Activated CD8-positive, alpha-beta T cell treated with anti-CD3 and anti-CD28 coated beads for 36 hours (primary cell): ENCODE results near the gene TNNT3. TPM values are rescaled to one million over a fixed set of nuclear protein-coding genes. Genes with fewer than 3 reads are reported as not detected.

ENCODE experiments used
- ATAC-seq: fragments of 200-7000 bp; cut with Tn5 transposase; one replicate; pipeline ENCODE4 v1.10.0; 2021; ENCODE audit warnings: mild to moderate bottlenecking, moderate library complexity
- CTCF ChIA-PET: fragments of 350-600 bp; sonication (Branson Sonifier 250); formaldehyde crosslinking; loops from one replicate; lab custom pipeline; 2021; ENCODE audit warnings: antibody characterized with exemption; lab: Charles Lee
- POLR2A ChIA-PET: fragments of 350-600 bp; sonication (Branson Sonifier 250); formaldehyde crosslinking; loops from one replicate; lab custom pipeline; 2021; ENCODE audit warnings: antibody characterized with exemption; lab: Charles Lee
- DNase-seq: peaks from one replicate; pipeline ENCODE4 v3.0.0-alpha.2; 2020
- H3K27ac Mint-ChIP-seq: one replicate; pipeline ENCODE4 v1.8.0; 2021; ENCODE audit warnings: mild to moderate bottlenecking, mixed read lengths
- H3K27me3 Mint-ChIP-seq: one replicate; pipeline ENCODE4 v1.8.0; 2021; ENCODE audit warnings: mixed read lengths
- H3K36me3 Mint-ChIP-seq: one replicate; pipeline ENCODE4 v1.8.0; 2021; ENCODE audit warnings: low read depth, mixed read lengths
- H3K4me1 Mint-ChIP-seq: one replicate; pipeline ENCODE4 v1.8.0; 2021; ENCODE audit warnings: low read depth, mixed read lengths
- H3K4me3 Mint-ChIP-seq: one replicate; pipeline ENCODE4 v1.8.0; 2021; ENCODE audit warnings: mild to moderate bottlenecking, moderate library complexity, mixed read lengths
- H3K9me3 Mint-ChIP-seq: one replicate; pipeline ENCODE4 v1.8.0; 2021; ENCODE audit warnings: mixed read lengths
- intact Hi-C: fragments of 100-400 bp; cut with micrococcal nuclease; formaldehyde crosslinking; loops from one replicate; pipeline ENCODE4 v1.10.0; 2022
- total RNA-seq, 2 experiments: library from RNA; stranded (reverse); gene quantifications; one replicate each; pipeline ENCODE4 v1.2.3, GENCODE V29; 2021
- TF ChIP-seq, protein P1 (sequence below): fragments of 200-600 bp; IDR thresholded peaks from one replicate; pipeline ENCODE4 v1.8.0; 2022; ENCODE audit warnings: antibody characterized with exemption, mild to moderate bottlenecking

The TNNT3 gene
- total RNA-seq, 2 experiments from 2014 or later, result 4.9 to 5.4 TPM

DNA sequence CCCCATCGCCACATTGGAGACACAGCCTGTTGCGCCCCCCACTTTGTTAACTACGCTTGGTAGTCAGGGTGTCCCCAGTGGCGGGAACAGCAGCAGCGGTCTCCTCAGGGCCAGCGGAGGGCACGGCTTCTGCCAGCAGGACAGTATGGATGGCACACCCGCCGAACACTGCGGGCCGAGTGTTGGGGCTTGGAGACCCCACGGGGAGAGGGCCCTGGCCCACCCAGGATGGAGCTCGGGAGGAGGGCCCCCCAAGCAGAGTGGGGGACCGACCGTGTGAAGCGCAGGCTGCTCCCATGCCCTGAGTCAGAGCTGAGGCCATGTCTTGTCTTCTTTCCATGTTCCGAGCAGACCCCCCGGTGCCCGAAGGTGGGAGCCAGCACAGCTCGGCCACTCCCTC lies 45.5 kb downstream of the TNNT3 start:
- ATAC-seq (no peak), DNase-seq (no peak)
- intact Hi-C loops, result no loop called here
- no peaks in the 10 kb centered on the region for H3K9me3 Mint-ChIP-seq
- ChIA-PET CTCF (no interaction called here), POLR2A (no interaction called here)
- H3K4me3 Mint-ChIP-seq, result no peak overlapping the region
- H3K4me1 Mint-ChIP-seq, result no peaks in the 10 kb centered on the region
- TF ChIP-seq, protein P1, sequence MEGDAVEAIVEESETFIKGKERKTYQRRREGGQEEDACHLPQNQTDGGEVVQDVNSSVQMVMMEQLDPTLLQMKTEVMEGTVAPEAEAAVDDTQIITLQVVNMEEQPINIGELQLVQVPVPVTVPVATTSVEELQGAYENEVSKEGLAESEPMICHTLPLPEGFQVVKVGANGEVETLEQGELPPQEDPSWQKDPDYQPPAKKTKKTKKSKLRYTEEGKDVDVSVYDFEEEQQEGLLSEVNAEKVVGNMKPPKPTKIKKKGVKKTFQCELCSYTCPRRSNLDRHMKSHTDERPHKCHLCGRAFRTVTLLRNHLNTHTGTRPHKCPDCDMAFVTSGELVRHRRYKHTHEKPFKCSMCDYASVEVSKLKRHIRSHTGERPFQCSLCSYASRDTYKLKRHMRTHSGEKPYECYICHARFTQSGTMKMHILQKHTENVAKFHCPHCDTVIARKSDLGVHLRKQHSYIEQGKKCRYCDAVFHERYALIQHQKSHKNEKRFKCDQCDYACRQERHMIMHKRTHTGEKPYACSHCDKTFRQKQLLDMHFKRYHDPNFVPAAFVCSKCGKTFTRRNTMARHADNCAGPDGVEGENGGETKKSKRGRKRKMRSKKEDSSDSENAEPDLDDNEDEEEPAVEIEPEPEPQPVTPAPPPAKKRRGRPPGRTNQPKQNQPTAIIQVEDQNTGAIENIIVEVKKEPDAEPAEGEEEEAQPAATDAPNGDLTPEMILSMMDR, result no peak
- H3K27ac Mint-ChIP-seq, result no peak overlapping the region
- no peaks in the 10 kb centered on the region for H3K36me3 Mint-ChIP-seq
- H3K27me3 Mint-ChIP-seq, result no peaks in the 10 kb centered on the region

GRCh38 chr11:1966531-1966930 lies 47.0 kb downstream of the TNNT3 start:
- ChIA-PET CTCF (interaction anchor here (0.6 to 1.6 kb wide), 2 partner anchors 185 to 342 kb away, joined by 3 to 4 read pairs; no protein-coding TSS in a partner anchor), POLR2A (interaction anchor here (1.0 kb wide), 1 partner anchor 11 kb away, joined by 4 read pairs; no protein-coding TSS in a partner anchor)
- TF ChIP-seq, protein P1, result no peak
- Mint-ChIP-seq H3K27ac (no peak overlapping the region), H3K27me3 (no peaks in the 10 kb centered on the region), H3K4me3 (no peak overlapping the region), H3K36me3 (no peaks in the 10 kb centered on the region), H3K4me1 (no peaks in the 10 kb centered on the region), H3K9me3 (no peaks in the 10 kb centered on the region)
- intact Hi-C loops, result no loop called here
- DNase-seq (no peak), ATAC-seq (no peak)

GRCh38 chr11:1967641-1968225 lies 48.2 kb downstream of the TNNT3 start:
- H3K36me3 Mint-ChIP-seq, result no peaks in the 10 kb centered on the region
- POLR2A ChIA-PET, result no interaction called here
- intact Hi-C loops, result no loop called here
- no peak overlapping the region for H3K27ac Mint-ChIP-seq
- TF ChIP-seq, protein P1, result no peak
- H3K4me1 Mint-ChIP-seq, result no peaks in the 10 kb centered on the region
- DNase-seq, result no peak
- CTCF ChIA-PET, result interaction anchor here (1.0 to 1.6 kb wide), 3 partner anchors 58 to 184 kb away, joined by 3 to 8 read pairs (median 3); no protein-coding TSS in a partner anchor
- ATAC-seq, result no peak
- H3K9me3 Mint-ChIP-seq, result no peaks in the 10 kb centered on the region
- H3K27me3 Mint-ChIP-seq, result no peaks in the 10 kb centered on the region
- H3K4me3 Mint-ChIP-seq, result no peak overlapping the region

DNA sequence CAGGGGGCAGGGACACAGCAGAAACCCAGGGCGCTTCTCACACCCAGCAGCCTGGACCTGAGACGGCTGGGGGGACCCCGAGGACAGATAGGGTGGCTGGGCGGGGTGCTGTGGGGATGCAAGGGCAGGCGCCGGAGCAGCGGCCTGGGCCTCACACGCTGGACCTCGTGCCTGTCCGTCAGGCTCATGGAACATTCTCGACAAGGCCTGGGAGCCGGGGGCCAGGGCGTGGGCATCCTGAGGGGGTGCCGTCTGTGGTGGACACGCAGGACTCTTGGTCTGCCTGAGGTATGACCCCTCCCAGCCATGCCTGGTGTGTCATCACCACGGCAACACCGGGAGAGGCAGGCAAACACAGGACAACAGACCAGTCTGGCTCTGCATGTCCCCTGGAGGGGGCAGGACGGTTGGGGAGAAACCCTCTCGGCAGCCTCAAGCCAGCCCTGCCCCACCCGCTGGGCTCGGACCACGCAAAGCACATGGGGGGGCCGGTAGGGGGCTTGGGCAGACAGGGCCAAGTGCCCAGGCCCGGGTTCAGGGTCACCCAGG lies 49.0 kb downstream of the TNNT3 start:
- no peaks in the 10 kb centered on the region for H3K36me3 Mint-ChIP-seq
- H3K9me3 Mint-ChIP-seq, result no peaks in the 10 kb centered on the region
- H3K4me3 Mint-ChIP-seq, result no peak overlapping the region
- TF ChIP-seq, protein P1, result no peak
- ChIA-PET POLR2A (no interaction called here), CTCF (interaction anchor here (1.0 to 1.4 kb wide), 2 partner anchors 59 to 135 kb away, joined by 3 to 8 read pairs; no protein-coding TSS in a partner anchor)
- no peaks in the 10 kb centered on the region for H3K27me3 Mint-ChIP-seq
- intact Hi-C loops, result no loop called here
- H3K4me1 Mint-ChIP-seq, result no peaks in the 10 kb centered on the region
- ATAC-seq (no peak), DNase-seq (no peak)
- H3K27ac Mint-ChIP-seq, result no peak overlapping the region

- no peak overlapping the region for H3K27ac Mint-ChIP-seq
- ATAC-seq (no peak), DNase-seq (no peak)
- no peaks in the 10 kb centered on the region for H3K9me3 Mint-ChIP-seq
- POLR2A ChIA-PET, result no interaction called here
- H3K4me3 Mint-ChIP-seq, result no peak overlapping the region
- H3K4me1 Mint-ChIP-seq, result no peaks in the 10 kb centered on the region
- H3K36me3 Mint-ChIP-seq, result no peaks in the 10 kb centered on the region
- H3K27me3 Mint-ChIP-seq, result no peaks in the 10 kb centered on the region
- CTCF ChIA-PET, result interaction anchor here (0.9 kb wide), 1 partner anchor 87 kb away, joined by 4 read pairs; no protein-coding TSS in a partner anchor
- intact Hi-C loops, result no loop called here
- TF ChIP-seq, protein P1, result no peak
These were observed 49.5 kb downstream of the TNNT3 start for GRCh38 chr11:1969035-1969434.
